HL-60/S4 treated with phorbol 12-myristate 13-acetate at 8.2 ng/mL for 4 days and 3 days (cell line): Measurements from ENCODE around the gene ABHD5.

ENCODE experiments used
- in situ Hi-C: fragments of 300-500 bp; cut with MboI; formaldehyde crosslinking; loops from 2 replicates; pipeline ENCODE4 v1.15.0; 2022; ENCODE audit warnings: low sequenced_read_pairs

Gene ABHD5

GRCh38 chr3:43685921-43686320, 4.8 kb upstream of the ABHD5 start:
- in situ Hi-C loops, result no loop called here

GRCh38 chr3:43686333-43686699, 4.4 kb upstream of the ABHD5 start:
- in situ Hi-C loops, result no loop called here

- in situ Hi-C loops, result no loop called here
These were observed 3.8 kb upstream of the ABHD5 start for GRCh38 chr3:43686700-43687498.

- in situ Hi-C loops, result no loop called here
These were observed 3.3 kb upstream of the ABHD5 start for GRCh38 chr3:43687499-43687811.

- in situ Hi-C loops, result no loop called here
These were observed 2.5 kb upstream of the ABHD5 start for GRCh38 chr3:43688245-43688650.

- in situ Hi-C loops, result no loop called here
These were observed 1.6 kb upstream of the ABHD5 start for GRCh38 chr3:43689166-43689565.

GRCh38 chr3:43689766-43690399, 855 bp upstream of the ABHD5 start:
- in situ Hi-C loops, result no loop called here

GRCh38 chr3:43691120-43691995, 620 bp downstream of the ABHD5 start:
- in situ Hi-C loops, result no loop called here

- in situ Hi-C loops, result no loop called here
These were observed 1.5 kb downstream of the ABHD5 start for GRCh38 chr3:43692085-43692855.

GRCh38 chr3:43692971-43693370, 2.2 kb downstream of the ABHD5 start:
- in situ Hi-C loops, result no loop called here

GRCh38 chr3:43693594-43693993, 2.9 kb downstream of the ABHD5 start:
- in situ Hi-C loops, result no loop called here

GRCh38 chr3:43695443-43695842, 4.7 kb downstream of the ABHD5 start:
- in situ Hi-C loops, result no loop called here

GRCh38 chr3:43695863-43696262, 5.1 kb downstream of the ABHD5 start:
- in situ Hi-C loops, result no loop called here

- in situ Hi-C loops, result no loop called here
These were observed 5.7 kb downstream of the ABHD5 start for GRCh38 chr3:43696441-43696840.

GRCh38 chr3:43696881-43697280, 6.1 kb downstream of the ABHD5 start:
- in situ Hi-C loops, result no loop called here

- in situ Hi-C loops, result no loop called here
These were observed 9.1 kb downstream of the ABHD5 start for GRCh38 chr3:43699864-43700263.

- in situ Hi-C loops, result no loop called here
These were observed 14.0 kb downstream of the ABHD5 start for GRCh38 chr3:43704697-43705096.

GRCh38 chr3:43706342-43706741, 15.6 kb downstream of the ABHD5 start:
- in situ Hi-C loops, result no loop called here

- in situ Hi-C loops, result no loop called here
These were observed 16.5 kb downstream of the ABHD5 start for GRCh38 chr3:43707266-43707665.

- in situ Hi-C loops, result no loop called here
These were observed 17.3 kb downstream of the ABHD5 start for GRCh38 chr3:43707998-43708397.

- in situ Hi-C loops, result no loop called here
These were observed 18.3 kb downstream of the ABHD5 start for GRCh38 chr3:43709022-43709421.
